WERI-Rb-1 (cell line): Measurements from ENCODE around the gene PARM1.

Source experiments
- DNase-seq: peaks from one replicate; pipeline ENCODE4 v3.0.0-alpha.2; 2020
- H3K27ac ChIP-seq: fragments of 250-450 bp; sonication (Bioruptor Pico); 2 replicates; pipeline ENCODE4 v1.5.1; 2020; ENCODE audit warnings: mild to moderate bottlenecking, moderate library complexity
- H3K27me3 ChIP-seq: fragments of 250-450 bp; sonication (Bioruptor Pico); 2 replicates; pipeline ENCODE4 v1.5.1; 2021; ENCODE audit warnings: mild to moderate bottlenecking, low read depth, moderate library complexity; ENCODE audit not compliant: insufficient read depth, severe bottlenecking
- H3K36me3 ChIP-seq: fragments of 250-450 bp; sonication (Bioruptor Pico); 2 replicates; pipeline ENCODE4 v1.5.1; 2020; ENCODE audit warnings: mild to moderate bottlenecking, moderate library complexity
- H3K4me3 ChIP-seq: 2 replicates; pipeline ENCODE4 v1.5.1; 2011; ENCODE audit warnings: low read depth, mild to moderate bottlenecking, control low read depth, low read length
- H3K9me3 ChIP-seq: fragments of 250-450 bp; sonication (Bioruptor Pico); 2 replicates; pipeline ENCODE4 v1.5.1; 2021; ENCODE audit warnings: mild to moderate bottlenecking, moderate library complexity; ENCODE audit not compliant: severe bottlenecking
- TF ChIP-seq, protein P1 (sequence below): IDR thresholded peaks from 2 replicates; pipeline ENCODE4 v1.5.1; 2011; ENCODE audit warnings: low read depth, mild to moderate bottlenecking, control low read depth, inconsistent platforms, low read length

PARM1 gene

DNA sequence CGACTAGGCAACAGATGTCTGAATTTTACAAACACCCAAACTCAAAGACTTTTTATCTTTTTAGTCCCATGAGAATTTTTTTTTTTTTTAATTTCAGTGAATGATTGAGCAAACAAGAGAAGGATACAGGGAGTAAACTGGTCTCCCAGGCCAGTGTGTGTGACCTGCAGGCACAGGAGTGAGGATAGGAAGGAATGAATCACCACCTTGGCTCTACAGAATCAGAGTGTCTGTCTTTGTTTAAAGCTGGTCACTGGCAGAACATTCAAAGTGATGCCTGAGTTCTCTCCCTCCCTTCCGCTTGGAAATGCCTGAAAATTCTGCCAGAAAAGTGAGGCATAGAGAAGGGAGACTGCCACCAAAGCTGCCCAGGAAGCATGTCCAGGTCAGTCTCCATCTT lies 69.5 kb downstream of the PARM1 start:
- DNase-seq: no peak
- TF ChIP-seq, protein P1, sequence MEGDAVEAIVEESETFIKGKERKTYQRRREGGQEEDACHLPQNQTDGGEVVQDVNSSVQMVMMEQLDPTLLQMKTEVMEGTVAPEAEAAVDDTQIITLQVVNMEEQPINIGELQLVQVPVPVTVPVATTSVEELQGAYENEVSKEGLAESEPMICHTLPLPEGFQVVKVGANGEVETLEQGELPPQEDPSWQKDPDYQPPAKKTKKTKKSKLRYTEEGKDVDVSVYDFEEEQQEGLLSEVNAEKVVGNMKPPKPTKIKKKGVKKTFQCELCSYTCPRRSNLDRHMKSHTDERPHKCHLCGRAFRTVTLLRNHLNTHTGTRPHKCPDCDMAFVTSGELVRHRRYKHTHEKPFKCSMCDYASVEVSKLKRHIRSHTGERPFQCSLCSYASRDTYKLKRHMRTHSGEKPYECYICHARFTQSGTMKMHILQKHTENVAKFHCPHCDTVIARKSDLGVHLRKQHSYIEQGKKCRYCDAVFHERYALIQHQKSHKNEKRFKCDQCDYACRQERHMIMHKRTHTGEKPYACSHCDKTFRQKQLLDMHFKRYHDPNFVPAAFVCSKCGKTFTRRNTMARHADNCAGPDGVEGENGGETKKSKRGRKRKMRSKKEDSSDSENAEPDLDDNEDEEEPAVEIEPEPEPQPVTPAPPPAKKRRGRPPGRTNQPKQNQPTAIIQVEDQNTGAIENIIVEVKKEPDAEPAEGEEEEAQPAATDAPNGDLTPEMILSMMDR: no peak

DNA sequence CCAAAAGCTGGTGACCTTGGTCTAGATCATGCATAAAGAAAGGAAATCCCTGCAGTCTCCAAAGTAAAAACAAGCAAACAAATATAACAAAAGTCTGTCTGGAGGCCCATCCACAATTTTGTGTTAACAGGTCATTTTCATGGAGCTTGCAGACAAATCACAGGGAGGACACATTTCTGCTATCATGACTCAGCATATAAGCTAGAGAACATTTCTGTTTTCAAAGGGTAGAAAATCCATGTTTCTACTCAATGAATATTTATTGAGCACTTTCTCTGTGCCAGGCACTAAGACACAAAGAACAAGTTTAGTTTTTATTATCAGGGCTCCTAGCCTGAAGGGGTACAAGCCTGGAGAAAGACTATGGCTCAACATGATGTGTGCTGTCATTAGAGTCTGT lies 71.1 kb downstream of the PARM1 start:
- no peak for DNase-seq
- Histone ChIP-seq H3K9me3 (no peaks in the 10 kb centered on the region), H3K36me3 (no peaks in the 10 kb centered on the region), H3K4me3 (no peak overlapping the region), H3K27ac (no peak overlapping the region), H3K27me3 (no peaks in the 10 kb centered on the region)
- TF ChIP-seq, protein P1: no peak

More for the DNA sequence above, 69.5 kb downstream of the PARM1 start:
- H3K9me3 ChIP-seq: no peaks in the 10 kb centered on the region
- H3K27me3 ChIP-seq: no peaks in the 10 kb centered on the region
- no peak overlapping the region for H3K27ac ChIP-seq
- no peak overlapping the region for H3K4me3 ChIP-seq
- H3K36me3 ChIP-seq: no peaks in the 10 kb centered on the region

DNA sequence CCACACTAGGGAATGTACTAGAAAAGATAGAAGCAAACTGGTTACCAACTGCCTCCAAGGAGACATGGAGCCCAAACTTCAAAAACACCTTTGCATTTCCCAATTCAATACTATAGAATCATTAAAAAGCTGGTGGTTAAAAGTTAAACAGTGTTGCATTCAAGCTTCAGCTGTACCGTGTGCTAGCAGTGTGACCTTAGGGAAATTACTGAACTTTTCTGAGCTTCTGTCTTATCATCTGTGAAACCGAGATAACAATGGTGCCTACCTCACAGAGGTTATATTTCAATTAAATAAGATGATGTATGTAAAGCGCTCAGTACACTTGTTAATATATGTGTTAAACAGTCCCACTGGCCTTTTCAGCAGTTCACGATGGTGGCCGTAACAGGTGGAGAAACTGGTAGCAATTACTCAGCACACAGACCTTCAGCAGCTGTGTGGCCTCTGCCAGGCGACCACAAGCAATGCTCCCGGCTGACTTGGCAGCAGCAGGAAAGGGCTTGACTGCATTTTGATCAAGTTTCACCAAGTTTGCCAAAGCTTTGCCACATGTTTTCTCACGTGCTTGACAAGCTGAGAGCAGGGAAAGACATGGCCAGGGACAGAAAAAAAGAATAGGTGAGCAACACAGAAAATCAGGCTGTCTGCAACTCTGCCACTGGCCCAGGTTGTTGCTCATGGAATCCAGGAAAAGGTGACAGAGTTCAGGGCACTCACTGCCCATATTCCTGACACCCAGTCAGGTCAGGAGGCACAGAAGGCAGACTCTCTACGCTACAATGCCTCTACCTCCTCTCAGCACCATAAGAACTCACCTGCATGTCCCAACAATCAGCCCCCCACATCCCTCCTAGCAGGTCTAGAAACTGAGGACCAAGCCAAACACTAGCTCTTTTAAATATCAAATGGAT lies 72.1 kb downstream of the PARM1 start:
- H3K36me3 ChIP-seq: no peaks in the 10 kb centered on the region
- TF ChIP-seq, protein P1: no peak
- no peak overlapping the region for H3K4me3 ChIP-seq
- H3K27ac ChIP-seq: no peak overlapping the region
- DNase-seq: no peak
- no peaks in the 10 kb centered on the region for H3K9me3 ChIP-seq
- H3K27me3 ChIP-seq: no peaks in the 10 kb centered on the region

DNA sequence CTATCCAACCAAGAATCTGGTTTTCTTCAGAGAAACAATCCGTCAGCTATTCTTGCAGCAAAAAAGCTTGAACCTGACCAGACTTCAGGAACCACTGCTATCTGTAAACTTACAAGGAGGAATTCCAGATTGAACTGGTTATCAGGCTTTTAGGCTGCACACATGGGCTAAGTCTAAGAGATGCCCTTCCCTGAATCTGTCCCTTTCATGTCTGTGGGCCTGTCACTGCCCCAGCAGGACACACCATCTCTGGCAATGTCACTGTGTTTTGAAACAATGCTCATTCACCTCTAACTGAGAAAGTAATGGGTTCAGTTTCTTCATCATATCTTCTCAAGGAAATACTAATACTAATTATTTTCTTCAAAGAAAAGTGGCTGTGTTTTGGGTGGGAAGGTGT lies 72.8 kb downstream of the PARM1 start:
- no peak overlapping the region for H3K4me3 ChIP-seq
- H3K9me3 ChIP-seq: no peaks in the 10 kb centered on the region
- H3K36me3 ChIP-seq: no peaks in the 10 kb centered on the region
- no peaks in the 10 kb centered on the region for H3K27me3 ChIP-seq
- DNase-seq: no peak
- no peak overlapping the region for H3K27ac ChIP-seq
- TF ChIP-seq, protein P1: no peak

DNA sequence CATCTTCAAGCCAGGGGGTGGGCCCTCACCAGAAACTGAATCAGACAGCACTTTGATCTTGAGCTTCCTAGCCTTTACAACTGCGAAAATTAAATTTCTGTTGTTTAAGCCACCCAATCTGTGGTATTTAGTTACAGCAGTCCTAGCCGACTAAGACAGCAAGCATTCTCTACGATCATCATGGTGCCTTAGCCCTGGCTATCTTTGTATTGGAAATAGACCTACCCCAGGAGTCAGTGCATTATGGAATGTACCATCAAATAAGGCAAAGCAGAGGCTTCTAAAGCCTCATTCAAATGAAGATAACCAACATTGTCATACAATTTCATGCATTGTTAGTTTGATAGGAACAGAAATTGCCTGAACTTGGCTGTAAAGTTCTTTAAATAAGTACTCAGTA lies 75.0 kb downstream of the PARM1 start:
- Histone ChIP-seq H3K27ac (no peak overlapping the region), H3K36me3 (no peaks in the 10 kb centered on the region), H3K9me3 (no peaks in the 10 kb centered on the region), H3K27me3 (no peaks in the 10 kb centered on the region), H3K4me3 (no peak overlapping the region)
- no peak for DNase-seq
- TF ChIP-seq, protein P1: no peak
